CD4-positive, alpha-beta T cell treated with Interleukin-10 for 1 hour (primary cell): ENCODE results near the gene SYNPO.

ENCODE experiments used
- DNase-seq: peaks from one replicate; pipeline ENCODE4 v3.0.0-alpha.2; 2020

The SYNPO gene

DNA sequence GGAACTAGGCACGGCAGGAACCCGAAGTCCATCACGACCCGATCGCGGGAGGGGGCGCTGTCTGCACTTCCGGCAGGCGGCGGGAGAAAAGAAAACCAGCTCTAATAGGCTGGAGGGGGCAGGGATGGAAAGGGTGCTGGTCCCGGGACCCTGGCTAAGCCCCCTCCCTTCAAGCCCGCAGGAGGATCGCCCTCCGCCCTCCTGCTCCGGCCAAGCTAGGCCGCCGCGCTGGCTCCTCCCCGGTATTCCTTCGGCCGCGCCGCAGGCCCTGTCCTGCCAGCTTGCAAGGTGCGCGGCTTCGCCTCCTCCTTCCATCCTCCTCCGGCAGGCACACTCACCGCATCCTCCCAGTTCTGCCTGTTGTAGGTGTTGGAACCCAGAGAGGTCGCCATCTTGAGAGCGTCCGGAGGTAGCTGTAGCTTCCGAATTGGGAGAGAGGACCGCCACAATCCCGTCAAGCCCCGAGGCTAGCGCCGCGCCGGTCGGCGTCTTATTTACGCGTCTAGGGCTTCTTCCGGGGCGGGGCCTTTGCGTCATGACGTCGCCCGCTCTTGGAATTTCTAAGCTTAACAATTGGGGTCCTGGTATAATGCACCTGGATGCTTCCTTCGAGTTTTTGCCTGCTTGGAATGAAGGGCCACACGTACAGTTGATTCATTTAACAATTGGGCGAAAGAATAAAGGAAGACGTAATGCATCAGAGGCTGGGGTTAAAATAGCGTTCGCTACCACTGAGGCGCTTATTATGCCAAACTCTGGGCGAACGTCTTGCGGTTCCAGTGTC, 60.3 kb downstream of the SYNPO start, which contains the start of gene RBM22:
Gene RBM22 (minus strand): TSS at position 469 of the 784 bp plus-strand sequence. CDS start 77 bp downstream, at position 392.
- peak; percentile 92 for DNase-seq

DNA sequence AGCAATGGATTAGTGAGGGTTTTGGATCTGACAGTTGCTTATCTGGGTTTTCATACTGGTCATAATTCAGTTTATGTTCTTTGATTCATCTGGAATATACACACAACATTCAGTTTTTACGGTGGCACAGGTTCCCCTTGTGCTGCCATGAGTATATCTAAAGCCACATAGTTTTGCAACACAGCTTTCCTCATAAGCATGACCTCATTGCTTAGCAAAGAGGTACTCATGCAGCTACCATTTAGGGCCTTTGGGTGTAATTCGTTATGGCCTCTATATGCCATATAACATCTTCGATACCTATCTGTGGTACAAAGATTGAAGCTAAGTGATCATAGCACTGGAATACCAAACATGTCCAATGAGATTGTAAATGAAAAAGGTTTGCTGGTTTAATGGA, 63.3 kb downstream of the SYNPO start:
- DNase-seq, result no peak

DNA sequence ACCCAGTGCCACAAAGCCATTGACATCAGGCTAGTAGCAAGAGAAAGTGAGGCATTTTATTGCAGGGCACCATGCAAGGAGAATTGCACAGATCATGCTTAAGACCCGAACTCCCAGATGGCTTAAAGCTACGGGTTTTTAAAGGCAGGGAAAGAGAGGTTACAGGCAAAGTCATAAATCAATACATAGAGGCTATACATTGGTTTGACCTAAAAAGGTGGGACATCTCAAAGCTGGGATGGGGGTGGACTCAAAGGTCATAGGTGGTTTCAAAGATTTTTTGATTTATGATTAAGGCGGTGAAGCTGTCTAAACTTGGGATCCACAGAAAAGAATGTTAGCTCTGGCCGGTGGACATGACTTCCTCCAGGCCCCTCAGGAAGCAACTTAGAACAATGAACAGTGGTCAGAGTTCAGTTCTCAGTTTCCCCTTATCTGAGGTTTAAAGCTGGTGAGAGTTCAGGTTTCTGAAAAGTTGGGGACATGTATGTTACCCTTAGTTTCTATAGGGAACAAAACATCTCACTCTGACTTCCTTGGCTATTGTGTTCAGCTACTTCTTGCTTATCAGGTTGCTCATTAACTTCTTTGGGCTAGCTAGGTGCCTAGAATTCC, 66.4 kb downstream of the SYNPO start:
- no peak for DNase-seq
